Fibroblast of the aortic adventitia (primary cell): Measurements from ENCODE around the gene ENOX2. TPM values are rescaled to one million over a fixed set of nuclear protein-coding genes. Genes with fewer than 3 reads are reported as not detected.

Experiments
- DNase-seq: peaks from one replicate; pipeline ENCODE4 v3.0.0-alpha.2; 2010; ENCODE audit warnings: low read depth
- H3K4me3 ChIP-seq: 2 replicates; pipeline ENCODE4 v1.5.1; 2011; ENCODE audit warnings: low read depth, mild to moderate bottlenecking, control low read depth, low read length, moderate library complexity
- CTCF ChIP-seq: IDR thresholded peaks from 2 replicates; pipeline ENCODE4 v1.5.1; 2011; ENCODE audit warnings: mild to moderate bottlenecking, low read length, control low read depth, inconsistent platforms; ENCODE audit not compliant: insufficient read depth
- total RNA-seq: library from RNA; depleted of rRNA; stranded (reverse); fragments of >200 nt; gene quantifications from 2 replicates; pipeline ENCODE4 v1.2.3, GENCODE V29; 2012; ENCODE audit warnings: low replicate concordance

The ENOX2 gene
- total RNA-seq, 1 donor = 13.2 TPM

DNA sequence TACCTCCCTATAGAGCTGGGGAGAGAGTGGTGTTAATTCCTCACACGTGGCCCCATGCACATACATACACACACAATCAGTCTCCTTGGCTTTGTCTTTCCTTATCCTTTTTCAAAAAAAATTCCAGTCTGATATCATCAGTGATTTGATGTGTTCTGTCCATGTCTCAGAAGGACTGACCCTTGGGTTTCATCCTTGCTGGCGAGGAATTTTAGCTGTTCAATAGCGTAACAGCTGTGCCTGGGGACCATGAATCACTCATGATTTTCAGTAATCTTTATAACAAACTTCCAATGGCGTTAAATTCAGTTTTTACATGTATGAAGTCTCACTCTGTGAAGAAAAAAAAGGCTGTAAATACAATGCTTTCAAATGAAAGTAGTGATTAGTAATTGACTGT is 296.6 kb downstream of the ENOX2 start:
- no peak for DNase-seq
- no peak overlapping the region for H3K4me3 ChIP-seq
- TF ChIP-seq CTCF = no peak

DNA sequence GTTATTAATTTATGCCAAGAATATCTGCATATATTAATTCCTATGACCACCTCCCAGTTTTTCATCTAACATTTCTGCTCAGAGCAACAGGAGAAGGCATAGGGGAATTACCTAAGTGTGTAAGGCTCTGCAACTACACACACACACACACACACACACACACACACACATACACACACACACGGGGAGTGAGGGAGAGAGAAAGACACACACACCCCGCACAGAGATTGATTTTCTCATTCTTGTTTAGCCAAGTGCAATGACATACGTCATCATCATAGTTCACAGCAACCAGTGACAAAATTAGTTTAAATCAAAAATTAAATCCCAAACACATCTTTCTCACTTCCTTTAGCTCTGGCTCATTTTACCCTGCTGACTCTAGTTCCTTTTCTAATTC is 298.1 kb downstream of the ENOX2 start:
- no peak for DNase-seq
- TF ChIP-seq CTCF = no peak
- no peak overlapping the region for H3K4me3 ChIP-seq

DNA sequence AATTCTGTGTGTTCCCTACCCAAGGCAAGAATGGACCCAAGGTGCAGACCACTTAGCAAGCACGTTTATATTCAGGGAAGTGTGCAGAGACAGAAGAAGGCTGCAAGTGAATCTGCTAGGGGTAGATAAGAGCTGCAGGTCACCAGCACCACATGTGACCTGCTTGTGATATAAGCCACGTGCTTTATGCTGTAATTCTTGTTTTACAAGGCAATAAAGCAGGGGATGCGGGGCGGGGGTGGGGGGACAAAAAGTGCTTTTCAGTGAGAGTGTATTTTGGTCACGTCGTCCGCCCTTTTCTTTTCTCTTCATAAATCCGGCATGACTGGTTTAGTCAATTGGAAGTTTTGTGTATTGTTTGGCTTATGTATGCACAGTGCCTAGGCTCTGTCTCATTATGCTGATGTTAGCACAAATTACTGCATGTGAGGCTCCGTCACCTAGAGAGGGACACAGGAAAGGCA is 308.5 kb downstream of the ENOX2 start:
- H3K4me3 ChIP-seq = no peak overlapping the region
- TF ChIP-seq CTCF = no peak
- no peak for DNase-seq

DNA sequence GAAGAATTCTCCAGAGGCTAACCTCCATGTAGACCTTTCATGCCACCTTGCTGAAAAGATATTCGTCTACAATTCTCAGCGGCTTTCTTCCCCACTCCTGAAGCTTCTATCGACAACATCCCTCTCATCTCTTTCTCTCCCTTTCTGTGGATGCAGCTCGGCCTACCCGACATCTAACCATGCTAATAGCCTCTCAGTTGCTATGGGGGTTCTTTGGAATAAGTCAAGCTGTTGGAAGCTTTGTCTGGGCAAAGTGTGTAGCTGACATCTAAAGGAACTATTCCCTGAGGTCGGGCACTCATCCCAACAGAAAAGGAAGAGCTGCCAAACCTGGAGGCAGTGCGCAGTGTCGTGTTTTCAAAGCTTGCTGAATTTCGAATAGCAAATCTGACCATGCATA is 309.1 kb downstream of the ENOX2 start:
- no peak for DNase-seq
- no peak overlapping the region for H3K4me3 ChIP-seq
- no peak for TF ChIP-seq CTCF

- no peak overlapping the region for H3K4me3 ChIP-seq
- no peak for TF ChIP-seq CTCF
- DNase-seq = no peak
Observed at GRCh38 chrX:130592204-130592603, 310.8 kb downstream of the ENOX2 start.

GRCh38 chrX:130578906-130579305 is 324.1 kb downstream of the ENOX2 start:
- TF ChIP-seq CTCF = no peak
- DNase-seq = no peak
- no peak overlapping the region for H3K4me3 ChIP-seq

DNA sequence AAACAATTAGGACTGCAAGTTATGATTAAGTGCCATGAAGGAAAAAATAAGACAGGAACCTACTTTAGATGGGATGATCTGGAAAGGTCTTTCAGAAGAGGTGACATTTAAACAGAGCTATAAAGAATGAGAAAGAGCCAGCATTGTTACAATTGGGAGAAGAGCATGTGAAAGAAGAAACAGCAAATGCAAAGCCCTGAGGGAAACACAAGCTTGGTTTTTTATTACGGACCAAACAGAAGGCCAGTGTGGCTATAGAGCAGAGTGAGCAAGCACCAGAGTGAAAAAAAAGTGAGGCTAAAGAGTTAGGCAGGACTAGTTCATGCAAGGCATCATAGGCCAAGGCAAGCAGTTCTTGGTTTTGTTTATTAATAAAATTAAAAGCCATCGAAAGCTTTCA is 325.6 kb downstream of the ENOX2 start:
- no peak overlapping the region for H3K4me3 ChIP-seq
- no peak for DNase-seq
- TF ChIP-seq CTCF = no peak
